Measurements from ENCODE around the gene LRWD1.

- TF ChIP-seq ZNF382 (CRISPR knock-in tag; IDR thresholded peaks at IDR 0.05; ENCODE audit: borderline replicate concordance) (no peak), POLR2A (IDR thresholded peaks at IDR 0.05; ENCODE audit: insufficient read depth in 1 of 2, low read depth in 2 of 2, low read length in 2 of 2) (no peak), ZNF597 (CRISPR knock-in tag; IDR thresholded peaks at IDR 0.05) (no peak), MTA3 (CRISPR knock-in tag; IDR thresholded peaks at IDR 0.05) (no peak), PREB (CRISPR knock-in tag; IDR thresholded peaks at IDR 0.05) (no peak), REST (IDR thresholded peaks at IDR 0.05; ENCODE audit: borderline replicate concordance in 1 of 2, low read depth in 1 of 2, low read length in 2 of 2) (no peak), ZNF607 (CRISPR knock-in tag; IDR thresholded peaks at IDR 0.05; ENCODE audit: borderline replicate concordance) (no peak), ZNF761 (CRISPR knock-in tag; conservative IDR thresholded peaks at IDR 0.05) (no peak), MAF1 (CRISPR knock-in tag; IDR thresholded peaks at IDR 0.05; ENCODE audit: borderline replicate concordance) (no peak), FOXP1 (IDR thresholded peaks at IDR 0.05) (no peak), FOXP1 (CRISPR knock-in tag; IDR thresholded peaks at IDR 0.05) (no peak)
These were observed 39.0 kb upstream of the LRWD1 start for GRCh38 chr7:102425639-102426267.
